HG02852 (cell line): ENCODE results near the gene ADCK2.
"Not testable (repeated sequence)": the region's sequence is repeated elsewhere in the genome, so short reads cannot be mapped to it uniquely, and the experiment has no call there.

Experiments used
- ATAC-seq: cut with Tn5 transposase; IDR thresholded peaks from one replicate; pipeline ENCODE4 v1.9.1; 2021; ENCODE audit warnings: mild to moderate bottlenecking, moderate library complexity; ENCODE audit not compliant: unreplicated experiment

Gene ADCK2

DNA sequence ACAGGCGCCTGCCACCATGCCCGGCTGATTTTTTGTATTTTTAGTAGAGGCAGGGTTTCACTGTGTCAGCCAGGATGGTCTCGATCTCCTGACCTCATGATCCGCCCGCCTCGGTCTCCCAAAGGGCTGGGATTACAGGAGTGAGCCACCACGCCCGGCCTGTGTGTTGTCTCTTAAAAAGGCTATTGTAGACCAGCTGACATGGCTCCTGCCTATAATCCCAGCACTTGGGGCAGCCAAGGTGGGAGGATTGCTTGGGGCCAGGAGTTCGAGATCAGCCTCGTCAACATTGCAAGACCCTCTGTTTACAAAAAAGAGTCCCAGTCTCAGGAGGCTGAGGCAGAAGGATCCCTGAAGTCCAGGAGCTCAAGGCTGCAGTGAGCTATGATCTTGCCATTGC, 21.1 kb downstream of the ADCK2 start:
- ATAC-seq = not testable (repeated sequence)

GRCh38 chr7:140694592-140694991, 21.8 kb downstream of the ADCK2 start:
- no peak for ATAC-seq

- no peak for ATAC-seq
Measured at GRCh38 chr7:140695381-140695780, 22.6 kb downstream of the ADCK2 start.

DNA sequence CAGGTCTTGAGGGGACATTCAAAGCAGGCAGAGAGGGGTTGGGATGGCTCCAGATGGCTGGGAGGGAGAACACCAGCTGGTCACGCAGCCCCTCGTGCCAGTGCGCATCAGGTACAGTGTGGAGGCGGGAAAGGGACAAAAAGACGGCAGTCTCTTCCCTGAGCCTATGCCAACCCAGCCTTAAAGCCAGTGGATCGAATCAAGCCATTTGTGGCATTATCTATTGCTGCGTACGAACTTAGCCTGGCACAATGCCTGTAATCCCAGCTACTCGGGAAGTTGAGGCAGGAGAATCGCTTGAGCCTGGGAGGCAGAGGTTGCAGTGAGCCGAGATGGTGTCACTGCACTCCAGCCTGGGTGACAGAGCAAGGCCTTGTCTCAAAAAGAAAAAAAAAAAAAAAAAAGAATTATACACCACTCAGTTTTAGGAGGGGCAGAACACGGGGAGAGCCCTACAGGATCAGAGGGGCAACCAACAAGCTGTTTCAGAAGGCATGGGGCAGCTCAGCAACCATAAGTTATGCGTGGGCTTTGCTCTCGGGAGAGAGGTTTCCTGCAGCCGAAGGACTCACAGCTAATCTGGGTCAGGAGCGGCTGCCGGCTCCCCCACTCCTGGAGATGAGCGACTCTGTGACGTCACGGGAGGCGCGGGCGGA, 23.4 kb downstream of the ADCK2 start:
- ATAC-seq = no peak

GRCh38 chr7:140696680-140697446, 24.1 kb downstream of the ADCK2 start, which contains the start of gene NDUFB2:
NDUFB2 (plus strand) TSS chr7:140696708; CDS start chr7:140696745, 37 bp downstream.
- ATAC-seq = peak; percentile 91

DNA sequence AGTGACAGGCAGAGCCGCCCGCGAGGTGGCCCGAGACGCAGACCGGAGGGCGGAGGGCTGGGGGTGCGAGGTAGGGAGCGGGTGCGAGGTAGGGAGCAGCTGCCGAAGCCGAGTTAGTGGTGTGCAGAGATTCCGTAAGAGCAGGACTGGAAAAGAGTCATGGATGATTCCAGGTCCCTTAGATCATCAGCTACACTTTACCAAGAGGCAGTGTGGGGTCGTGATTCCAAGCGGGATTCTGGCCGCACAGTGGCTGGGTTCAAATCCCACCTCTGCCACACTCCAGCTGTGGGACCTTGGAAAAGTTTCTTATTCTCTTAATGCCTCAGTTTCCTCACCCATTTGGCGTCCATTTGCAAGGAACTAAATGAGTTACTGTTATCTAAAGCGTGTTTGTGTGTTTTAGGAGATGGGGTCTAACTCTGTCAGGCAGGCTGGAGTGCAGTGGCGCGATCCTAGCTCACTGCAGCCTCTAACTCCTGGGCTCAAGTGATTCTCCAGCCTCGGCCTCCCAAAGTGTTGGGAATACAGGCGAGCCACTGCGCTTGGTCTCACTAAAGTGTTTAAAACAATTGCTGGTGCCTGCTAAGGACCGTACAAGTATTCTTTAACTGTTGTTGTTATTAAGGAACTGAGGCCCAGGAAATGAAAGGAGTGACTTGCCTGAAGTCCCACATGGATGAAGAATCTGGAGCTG, 24.9 kb downstream of the ADCK2 start:
- ATAC-seq = no peak

- no peak for ATAC-seq
Measured at GRCh38 chr7:140698477-140698876, 25.7 kb downstream of the ADCK2 start.

GRCh38 chr7:140702774-140703173, 30.0 kb downstream of the ADCK2 start:
- ATAC-seq = no peak

DNA sequence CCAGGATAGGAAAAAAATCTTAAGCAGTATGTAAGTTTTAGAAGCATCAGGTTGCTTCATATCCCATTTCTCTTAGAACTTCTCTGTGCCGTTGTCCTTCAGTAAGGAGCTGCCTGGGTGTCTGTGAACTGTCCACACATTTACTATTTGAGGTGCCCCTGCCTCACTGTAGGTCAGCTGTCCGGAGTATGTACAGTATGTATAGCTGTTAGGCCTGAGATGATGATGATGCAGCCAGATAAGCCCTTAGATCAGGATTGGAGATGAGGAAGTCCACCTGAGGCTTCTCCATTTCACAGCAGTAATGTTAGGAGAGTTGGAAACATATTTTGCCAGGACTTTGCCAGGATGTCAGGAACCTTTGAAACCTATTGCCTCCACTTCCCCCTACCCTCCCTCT, 31.5 kb downstream of the ADCK2 start:
- no peak for ATAC-seq

DNA sequence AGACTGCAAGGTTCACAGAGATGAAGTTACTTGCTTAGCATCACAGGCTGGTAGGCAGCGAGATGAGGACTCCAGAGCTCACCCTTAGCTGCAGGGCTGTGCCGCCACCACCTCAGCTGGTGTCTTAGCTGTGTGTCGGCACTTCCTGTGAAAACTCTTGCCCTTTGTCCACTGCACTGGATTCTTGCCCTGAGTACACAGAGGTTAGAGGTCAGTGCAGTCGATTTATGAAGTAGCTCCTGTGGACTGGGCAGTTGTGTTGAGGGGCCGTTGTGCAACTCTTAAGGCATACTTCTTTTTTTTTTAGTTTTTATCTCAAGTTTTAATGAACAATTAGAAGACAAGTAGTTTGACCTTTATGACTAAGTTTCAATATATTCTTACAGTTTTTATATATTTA, 34.4 kb downstream of the ADCK2 start:
- ATAC-seq = no peak

DNA sequence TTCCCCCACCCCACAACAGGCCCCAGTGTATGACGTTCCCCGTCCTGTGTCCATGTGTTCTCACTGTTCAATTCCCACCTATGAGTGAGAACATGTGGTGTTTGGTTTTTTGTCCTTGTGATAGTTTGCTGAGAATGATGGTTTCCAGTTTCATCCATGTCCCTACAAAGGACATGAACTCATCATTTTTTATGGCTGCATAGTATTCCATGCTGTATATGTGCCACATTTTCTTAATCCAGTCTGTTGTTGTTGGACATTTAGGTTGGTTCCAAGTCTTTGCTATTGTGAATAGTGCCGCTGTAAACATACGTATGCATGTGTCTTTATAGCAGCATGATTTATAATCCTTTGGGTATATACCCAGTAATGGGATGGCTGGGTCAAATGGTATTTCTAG, 36.0 kb downstream of the ADCK2 start:
- not testable (repeated sequence) for ATAC-seq

GRCh38 chr7:140712392-140712791, 39.6 kb downstream of the ADCK2 start:
- not testable (repeated sequence) for ATAC-seq

DNA sequence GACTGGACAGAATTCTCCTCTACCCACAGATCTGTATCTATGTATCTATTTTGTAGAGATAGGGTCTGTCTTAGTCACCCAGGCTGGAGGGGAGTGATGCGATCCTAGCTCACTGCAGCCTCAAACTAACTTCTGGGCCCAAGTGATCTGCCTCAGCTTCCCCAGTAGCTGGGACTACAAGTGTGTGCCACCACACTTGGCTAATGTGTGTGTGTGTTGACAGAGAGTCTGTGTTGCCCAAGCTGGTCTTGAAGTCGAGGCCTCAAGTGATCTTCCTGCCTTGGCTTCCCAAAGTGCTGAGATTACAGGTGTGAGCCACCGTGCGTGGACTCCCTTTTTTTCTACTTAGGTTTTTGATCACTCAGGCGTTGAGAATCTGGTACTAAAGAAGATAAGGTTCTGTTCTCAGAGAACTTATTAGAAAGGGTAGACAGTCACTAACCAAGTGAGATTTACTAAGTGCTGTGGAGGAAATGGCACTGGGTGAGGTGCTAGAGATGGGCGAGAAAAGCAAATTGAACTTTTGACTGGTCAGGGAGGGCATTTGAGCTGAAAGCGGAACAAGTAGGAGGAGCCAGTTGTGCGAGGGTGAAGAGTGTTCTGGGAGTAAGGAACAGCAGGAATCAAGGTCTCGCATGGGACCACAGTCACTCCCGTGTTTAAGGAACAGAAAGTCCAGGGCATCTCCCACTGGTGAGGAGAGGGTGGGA, 41.7 kb downstream of the ADCK2 start:
- no peak for ATAC-seq

DNA sequence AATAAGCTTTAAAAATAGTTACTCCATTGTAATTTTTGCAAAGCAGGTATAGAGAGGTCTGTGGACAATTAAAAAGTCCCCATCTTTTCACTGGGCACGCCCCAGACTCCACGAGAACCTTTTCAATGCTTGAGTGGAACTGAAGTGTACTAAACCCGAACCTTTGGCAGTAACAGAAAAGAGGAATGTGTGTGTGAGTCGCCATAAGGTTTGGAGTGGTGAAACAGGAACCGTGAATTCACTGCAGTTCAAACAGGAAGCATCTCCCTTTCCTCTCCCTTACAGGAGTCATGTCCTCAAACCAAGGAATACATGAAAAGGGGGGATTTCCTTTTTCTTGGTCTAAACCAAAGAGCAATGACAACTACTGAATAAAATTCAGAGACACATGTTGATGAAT, 47.0 kb downstream of the ADCK2 start:
- ATAC-seq = no peak

DNA sequence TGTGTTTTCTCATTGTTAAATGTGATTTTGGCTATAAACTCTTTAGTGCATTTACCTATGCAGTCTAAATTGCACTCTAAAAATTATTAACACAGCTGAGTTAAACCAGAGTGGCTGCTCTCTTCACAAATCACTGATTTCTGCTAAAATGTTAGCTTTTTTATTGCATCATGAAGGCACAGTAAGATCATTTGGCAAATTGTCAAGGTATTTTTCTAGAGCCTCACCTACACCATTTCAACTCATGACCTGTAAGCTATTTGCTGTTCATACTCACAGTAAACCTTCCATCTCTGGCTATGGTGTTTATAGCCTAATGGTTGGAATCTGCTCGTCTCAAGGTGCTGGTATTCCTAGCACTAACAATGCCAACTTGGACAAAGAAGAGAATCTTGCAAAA, 49.5 kb downstream of the ADCK2 start:
- ATAC-seq = no peak

- ATAC-seq = no peak
Measured at GRCh38 chr7:140723006-140723405, 50.3 kb downstream of the ADCK2 start.

DNA sequence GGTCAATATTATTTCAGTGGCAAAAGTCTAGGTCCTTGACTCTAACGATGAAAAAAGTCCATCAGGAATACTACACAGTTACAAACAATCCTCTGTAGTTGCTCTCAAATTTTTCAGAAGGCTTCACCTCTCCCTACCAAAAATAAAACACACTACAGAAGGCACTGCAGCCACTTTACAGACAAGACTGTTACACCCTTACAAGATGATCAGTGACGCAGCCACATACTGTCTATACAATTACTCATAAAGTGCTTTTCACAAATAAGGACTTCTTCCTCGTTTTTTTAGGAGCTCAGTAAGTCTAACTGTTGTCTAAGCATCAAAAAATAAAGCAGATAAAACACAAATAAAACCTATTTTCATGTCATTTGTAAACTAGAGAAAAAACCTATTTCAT, 50.8 kb downstream of the ADCK2 start:
- no peak for ATAC-seq

- ATAC-seq = no peak
Measured at GRCh38 chr7:140724706-140725105, 52.0 kb downstream of the ADCK2 start.

GRCh38 chr7:140726281-140726680, 53.5 kb downstream of the ADCK2 start:
- ATAC-seq = no peak

- no peak for ATAC-seq
Measured at GRCh38 chr7:140732416-140732815, 59.7 kb downstream of the ADCK2 start.

DNA sequence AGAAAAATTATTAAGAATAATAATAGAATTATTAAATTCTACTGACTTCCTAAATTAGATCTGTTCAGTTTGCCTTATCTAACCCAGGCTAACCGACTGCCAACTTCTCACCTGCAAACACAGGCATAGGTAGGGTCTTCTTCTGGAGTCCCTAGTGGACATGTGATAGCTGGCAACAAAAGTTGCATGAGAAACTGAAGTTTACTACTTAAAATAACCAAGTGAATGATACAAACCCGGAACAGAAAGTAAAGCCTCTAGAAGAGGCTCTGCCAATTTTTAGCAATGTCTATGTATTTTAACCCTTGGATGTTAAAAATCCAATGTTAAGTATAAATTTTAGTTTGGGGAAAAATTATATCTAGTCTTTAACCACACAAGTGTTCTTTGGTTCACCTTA, 61.4 kb downstream of the ADCK2 start:
- ATAC-seq = no peak
